Tibial nerve (tissue), 4 donors: Measurements from ENCODE around the gene CCDC88A.

ENCODE experiments used
- CTCF ChIP-seq, 5 experiments: fragments of 200-600 bp in 3 of 5; fragments of 450-650 bp in 2 of 5; sonication (generic) in 3 of 5; IDR thresholded peaks; one replicate each; pipeline ENCODE4 v1.5.1; 2016 to 2019; ENCODE audit warnings: antibody characterized with exemption in 5 of 5, mild to moderate bottlenecking in 3 of 5, moderate library complexity in 2 of 5
- EP300 ChIP-seq, 2 donors: sonication (generic); formaldehyde crosslinking; IDR thresholded peaks; one replicate each; pipeline ENCODE4 v1.6.1; 2017; ENCODE audit warnings: antibody characterized with exemption in 2 of 2, mild to moderate bottlenecking in 1 of 2
- POLR2A ChIP-seq, 2 donors: fragments of 450-650 bp; IDR thresholded peaks; one replicate each; pipeline ENCODE4 v1.6.1; 2017; ENCODE audit warnings: antibody characterized with exemption in 2 of 2, mild to moderate bottlenecking in 2 of 2, moderate library complexity in 2 of 2

GRCh38 chr2:55269645-55269990 lies 150.0 kb downstream of the CCDC88A start:
- TF ChIP-seq POLR2A (IDR thresholded peaks at IDR 0.05): no peak
- no peak for TF ChIP-seq CTCF (IDR thresholded peaks at IDR 0.05)
- TF ChIP-seq EP300 (IDR thresholded peaks at IDR 0.05): no peak
